ENCODE measurements around the gene GSAP. TPM values are rescaled to one million over a fixed set of nuclear protein-coding genes. Genes with fewer than 3 reads are reported as not detected.

GSAP gene
- total RNA-seq, 1 experiment from 2014 or later: 0.85 TPM

DNA sequence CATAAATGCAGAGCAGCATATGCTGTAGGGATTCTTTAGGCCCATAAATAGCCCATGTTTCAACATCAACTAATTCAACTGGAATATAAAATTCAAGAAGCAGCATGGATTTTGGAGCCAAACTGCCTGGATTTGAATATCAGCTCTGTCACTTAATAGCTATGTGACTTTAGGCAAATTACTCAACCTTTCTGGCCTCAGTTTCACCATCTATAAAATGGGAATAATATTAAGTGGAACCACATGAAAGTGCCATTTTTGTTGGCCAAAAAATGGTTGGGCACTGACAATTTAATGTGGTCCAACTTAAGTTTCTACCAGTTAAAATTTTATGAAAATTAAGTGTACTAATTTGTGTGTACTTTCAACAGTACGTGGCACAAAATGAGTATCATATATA lies 98.1 kb downstream of the GSAP start:
- BruUV-seq (replicated peaks): no TSS peak
- intact Hi-C loops (cut with micrococcal nuclease; ENCODE audit: unreplicated experiment): no loop called here

DNA sequence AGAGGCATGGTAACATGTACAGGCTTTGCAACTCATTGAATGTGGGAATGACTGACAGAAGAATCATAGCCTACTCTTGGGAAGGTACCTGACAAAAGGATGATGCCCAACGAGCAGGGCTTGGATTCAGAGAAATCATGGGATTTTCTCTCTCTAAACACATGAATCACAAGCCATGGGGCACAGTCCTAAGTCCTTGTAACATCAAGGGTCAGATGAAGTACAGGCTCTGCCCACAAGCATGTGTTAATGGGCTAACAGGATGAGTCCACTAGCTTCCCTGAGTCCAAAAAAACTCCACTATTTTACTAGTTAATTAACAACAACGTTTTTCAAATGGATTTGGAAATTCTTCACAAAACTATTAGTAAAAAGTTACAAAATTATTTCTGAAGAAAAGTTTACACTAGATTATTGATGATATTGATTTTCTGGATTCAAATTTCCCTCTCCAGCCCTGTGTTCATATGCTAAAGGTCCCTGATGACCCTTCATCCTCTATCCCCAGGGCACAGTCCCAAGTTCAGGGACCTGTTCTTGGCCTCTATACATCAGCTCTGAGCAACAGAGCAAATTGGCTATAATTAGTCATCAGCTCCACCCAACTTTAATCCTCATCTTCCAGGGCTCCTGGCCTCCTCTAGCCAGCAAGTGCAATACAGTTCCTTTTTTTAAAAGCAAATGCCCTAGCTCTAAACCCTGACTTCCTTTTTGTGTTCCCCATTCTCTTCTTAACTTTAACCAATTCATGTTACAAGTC lies 99.8 kb downstream of the GSAP start:
- no peak for ATAC-seq

More for the DNA sequence above, 98.1 kb downstream of the GSAP start:
- in situ Hi-C loops (cut with HindIII; ENCODE audit: low pct_unique_long_range_greater_than_20kb, low sequenced_read_pairs): no loop called here
- no peak overlapping the region for H3K4me3 ChIP-seq (ENCODE audit: low read depth in 2 of 2, low read length in 2 of 2)
- H3K27ac ChIP-seq (ENCODE audit: low read length): no peak overlapping the region
- TF ChIP-seq POLR2AphosphoS5 (IDR thresholded peaks at IDR 0.05; ENCODE audit: low read depth, low read length) (no peak), TCF7L2 (IDR thresholded peaks at IDR 0.05; ENCODE audit: low read depth, low read length) (no peak), SIN3A (IDR thresholded peaks at IDR 0.05; ENCODE audit: borderline replicate concordance, insufficient read depth, low read depth, low read length) (no peak)
- TF ChIP-seq, protein P1, sequence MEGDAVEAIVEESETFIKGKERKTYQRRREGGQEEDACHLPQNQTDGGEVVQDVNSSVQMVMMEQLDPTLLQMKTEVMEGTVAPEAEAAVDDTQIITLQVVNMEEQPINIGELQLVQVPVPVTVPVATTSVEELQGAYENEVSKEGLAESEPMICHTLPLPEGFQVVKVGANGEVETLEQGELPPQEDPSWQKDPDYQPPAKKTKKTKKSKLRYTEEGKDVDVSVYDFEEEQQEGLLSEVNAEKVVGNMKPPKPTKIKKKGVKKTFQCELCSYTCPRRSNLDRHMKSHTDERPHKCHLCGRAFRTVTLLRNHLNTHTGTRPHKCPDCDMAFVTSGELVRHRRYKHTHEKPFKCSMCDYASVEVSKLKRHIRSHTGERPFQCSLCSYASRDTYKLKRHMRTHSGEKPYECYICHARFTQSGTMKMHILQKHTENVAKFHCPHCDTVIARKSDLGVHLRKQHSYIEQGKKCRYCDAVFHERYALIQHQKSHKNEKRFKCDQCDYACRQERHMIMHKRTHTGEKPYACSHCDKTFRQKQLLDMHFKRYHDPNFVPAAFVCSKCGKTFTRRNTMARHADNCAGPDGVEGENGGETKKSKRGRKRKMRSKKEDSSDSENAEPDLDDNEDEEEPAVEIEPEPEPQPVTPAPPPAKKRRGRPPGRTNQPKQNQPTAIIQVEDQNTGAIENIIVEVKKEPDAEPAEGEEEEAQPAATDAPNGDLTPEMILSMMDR (IDR thresholded peaks at IDR 0.05): no peak
- TF ChIP-seq, protein P2, sequence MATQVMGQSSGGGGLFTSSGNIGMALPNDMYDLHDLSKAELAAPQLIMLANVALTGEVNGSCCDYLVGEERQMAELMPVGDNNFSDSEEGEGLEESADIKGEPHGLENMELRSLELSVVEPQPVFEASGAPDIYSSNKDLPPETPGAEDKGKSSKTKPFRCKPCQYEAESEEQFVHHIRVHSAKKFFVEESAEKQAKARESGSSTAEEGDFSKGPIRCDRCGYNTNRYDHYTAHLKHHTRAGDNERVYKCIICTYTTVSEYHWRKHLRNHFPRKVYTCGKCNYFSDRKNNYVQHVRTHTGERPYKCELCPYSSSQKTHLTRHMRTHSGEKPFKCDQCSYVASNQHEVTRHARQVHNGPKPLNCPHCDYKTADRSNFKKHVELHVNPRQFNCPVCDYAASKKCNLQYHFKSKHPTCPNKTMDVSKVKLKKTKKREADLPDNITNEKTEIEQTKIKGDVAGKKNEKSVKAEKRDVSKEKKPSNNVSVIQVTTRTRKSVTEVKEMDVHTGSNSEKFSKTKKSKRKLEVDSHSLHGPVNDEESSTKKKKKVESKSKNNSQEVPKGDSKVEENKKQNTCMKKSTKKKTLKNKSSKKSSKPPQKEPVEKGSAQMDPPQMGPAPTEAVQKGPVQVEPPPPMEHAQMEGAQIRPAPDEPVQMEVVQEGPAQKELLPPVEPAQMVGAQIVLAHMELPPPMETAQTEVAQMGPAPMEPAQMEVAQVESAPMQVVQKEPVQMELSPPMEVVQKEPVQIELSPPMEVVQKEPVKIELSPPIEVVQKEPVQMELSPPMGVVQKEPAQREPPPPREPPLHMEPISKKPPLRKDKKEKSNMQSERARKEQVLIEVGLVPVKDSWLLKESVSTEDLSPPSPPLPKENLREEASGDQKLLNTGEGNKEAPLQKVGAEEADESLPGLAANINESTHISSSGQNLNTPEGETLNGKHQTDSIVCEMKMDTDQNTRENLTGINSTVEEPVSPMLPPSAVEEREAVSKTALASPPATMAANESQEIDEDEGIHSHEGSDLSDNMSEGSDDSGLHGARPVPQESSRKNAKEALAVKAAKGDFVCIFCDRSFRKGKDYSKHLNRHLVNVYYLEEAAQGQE (IDR thresholded peaks at IDR 0.05; ENCODE audit: insufficient read depth in 1 of 2, low read depth in 2 of 2, low read length in 1 of 2): no peak
- ChIA-PET POLR2A (no interaction called here), CTCF (no interaction called here)
- no peaks in the 10 kb centered on the region for H3K27me3 ChIP-seq (ENCODE audit: control insufficient read depth, insufficient read depth, low read length)
- no peaks in the 10 kb centered on the region for H3K4me1 ChIP-seq (ENCODE audit: control insufficient read depth, insufficient read depth, low read length)
- no peaks in the 10 kb centered on the region for H3K9me3 ChIP-seq (ENCODE audit: control insufficient read depth, insufficient read depth, low read depth, low read length)
- ATAC-seq (no peak), DNase-seq (ENCODE audit: low read depth, low spot score) (no peak)
- no peaks in the 10 kb centered on the region for H3K36me3 ChIP-seq (ENCODE audit: control insufficient read depth, insufficient read depth, low read length)

More for the DNA sequence above, 99.8 kb downstream of the GSAP start:
- Histone ChIP-seq H3K27ac (ENCODE audit: low read length) (no peak overlapping the region), H3K4me1 (ENCODE audit: control insufficient read depth, insufficient read depth, low read length) (no peaks in the 10 kb centered on the region), H3K36me3 (ENCODE audit: control insufficient read depth, insufficient read depth, low read length) (no peaks in the 10 kb centered on the region), H3K27me3 (ENCODE audit: control insufficient read depth, insufficient read depth, low read length) (no peaks in the 10 kb centered on the region), H3K4me3 (ENCODE audit: low read depth in 2 of 2, low read length in 2 of 2) (no peak overlapping the region), H3K9me3 (ENCODE audit: control insufficient read depth, insufficient read depth, low read depth, low read length) (no peaks in the 10 kb centered on the region)
- no peak for DNase-seq (ENCODE audit: low read depth, low spot score)
- intact Hi-C loops (cut with micrococcal nuclease; ENCODE audit: unreplicated experiment) (no loop called here), in situ Hi-C loops (cut with HindIII; ENCODE audit: low pct_unique_long_range_greater_than_20kb, low sequenced_read_pairs) (no loop called here)
- ChIA-PET CTCF (no interaction called here), POLR2A (interaction anchor here (0.5 to 0.6 kb wide), 2 partner anchors 12 to 30 kb away, joined by 3 to 6 read pairs; no protein-coding TSS in a partner anchor)
- no peak for TF ChIP-seq TCF7L2 (IDR thresholded peaks at IDR 0.05; ENCODE audit: low read depth, low read length)
- no peak for TF ChIP-seq SIN3A (IDR thresholded peaks at IDR 0.05; ENCODE audit: borderline replicate concordance, insufficient read depth, low read depth, low read length)
- no peak for TF ChIP-seq POLR2AphosphoS5 (IDR thresholded peaks at IDR 0.05; ENCODE audit: low read depth, low read length)
- TF ChIP-seq, protein P1 (IDR thresholded peaks at IDR 0.05): no peak
- TF ChIP-seq, protein P2 (IDR thresholded peaks at IDR 0.05; ENCODE audit: insufficient read depth in 1 of 2, low read depth in 2 of 2, low read length in 1 of 2): no peak
- no TSS peak for BruUV-seq (replicated peaks)

Measured in Panc1 (cell line).